Posterior vena cava (tissue), 2 donors: ENCODE data around the gene PIP4K2A. TPM values are rescaled to one million over a fixed set of nuclear protein-coding genes. Genes with fewer than 3 reads are reported as not detected.

Experiments used
- DNase-seq: peaks from one replicate; pipeline ENCODE4 v3.0.0-alpha.2; 2020; ENCODE audit warnings: low spot score
- intact Hi-C, 2 donors: fragments of 100-400 bp; cut with DNase I; formaldehyde crosslinking; loops; one replicate each; pipeline versions ENCODE4 v1.14.1 to v1.14.2; 2022 to 2023
- total RNA-seq, 2 donors: library from RNA; stranded (reverse); fragmentation: NEBNext Ultra II Directional; extraction: Animal tissue kit (Norgen Biotek cat#: 25700); gene quantifications; one replicate each; pipeline ENCODE4 v1.2.1, GENCODE V29; 2021
- donor health status: DM: yes; HTN: yes; CAD: no.
- donor health status: DM: yes; HTN: yes; CAD: no.

The PIP4K2A gene
- total RNA-seq, 2 donors from 2014 or later = 64.6 to 77.6 TPM

DNA sequence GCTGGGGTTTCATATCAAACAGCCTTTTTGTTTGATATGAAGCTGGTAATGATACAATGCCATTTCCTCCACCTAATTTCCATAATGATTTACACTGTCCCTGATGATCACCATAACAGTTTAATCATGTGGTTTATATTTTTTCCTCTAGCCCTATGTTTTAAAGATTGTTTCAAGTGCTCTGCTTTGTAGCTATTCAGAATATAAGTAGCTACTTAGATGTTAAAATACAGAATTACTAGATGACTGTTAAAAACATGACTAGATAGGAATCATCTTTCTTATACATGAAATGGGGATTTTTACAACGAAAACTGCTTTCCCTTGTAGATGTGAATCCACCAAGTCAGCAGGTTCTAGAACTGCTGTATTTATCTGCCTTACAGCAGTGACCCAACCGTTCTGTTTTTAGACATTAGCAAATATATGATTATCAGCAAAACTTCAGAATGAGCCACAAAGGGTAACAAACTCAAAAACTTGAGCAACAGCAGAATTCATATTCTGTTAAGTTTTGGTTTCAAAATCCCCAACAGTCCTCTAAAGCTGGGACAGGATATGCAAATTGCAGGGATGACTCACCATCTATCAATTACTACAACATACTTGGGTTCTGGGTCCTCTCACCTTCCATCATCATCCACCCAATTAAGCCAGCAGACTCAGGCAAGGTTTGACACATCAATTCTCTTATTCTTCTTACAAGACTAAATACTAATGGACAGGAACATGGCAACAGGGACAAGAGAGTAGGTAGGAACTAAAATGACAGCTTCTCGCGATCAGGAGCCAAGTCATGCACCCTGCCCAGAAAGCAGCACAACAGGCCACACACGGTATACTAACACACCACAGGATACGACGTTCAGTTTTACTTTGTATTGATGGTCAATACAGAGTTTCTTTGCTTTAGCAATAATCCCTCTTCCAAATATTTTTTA lies 83.9 kb downstream of the PIP4K2A start:
- intact Hi-C loops = no loop called here
- DNase-seq = no peak

DNA sequence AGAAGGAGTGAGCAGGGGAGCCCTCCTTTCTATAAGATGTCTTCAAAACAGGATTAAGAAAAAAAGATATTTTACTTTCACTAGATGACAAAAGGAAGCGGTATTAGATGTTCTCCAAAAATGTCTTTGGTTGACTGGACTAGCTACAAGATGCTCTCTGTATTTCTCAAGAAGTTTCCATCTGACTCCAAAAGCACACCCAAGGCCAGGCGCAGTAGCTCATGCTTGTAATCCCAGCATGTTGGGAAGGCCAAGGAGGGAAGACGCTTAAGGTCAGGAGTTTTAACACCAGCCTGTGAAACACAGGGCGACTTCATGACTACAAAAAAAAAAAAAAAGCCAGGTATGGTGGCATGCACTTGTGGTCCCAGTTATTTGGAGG lies 84.5 kb downstream of the PIP4K2A start:
- no peak for DNase-seq
- intact Hi-C loops = no loop called here

DNA sequence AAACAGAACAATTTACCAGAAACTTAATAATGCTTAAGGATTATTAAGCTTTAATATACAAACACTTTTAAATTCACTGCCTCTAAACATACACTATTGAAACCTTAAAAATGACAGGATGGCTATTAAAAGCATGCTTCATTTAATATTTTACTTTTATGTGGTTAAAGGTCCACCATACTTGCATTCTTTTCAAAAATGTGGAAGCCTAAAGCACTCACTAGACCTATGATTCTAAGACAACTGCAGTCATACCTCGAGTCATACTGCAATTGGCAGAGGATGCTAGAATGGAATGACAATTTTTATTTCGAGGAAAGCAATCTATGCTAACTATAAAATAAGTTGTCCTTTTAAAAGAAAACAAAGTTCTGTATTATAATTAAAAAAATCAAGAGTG lies 85.3 kb downstream of the PIP4K2A start:
- intact Hi-C loops = no loop called here
- no peak for DNase-seq

DNA sequence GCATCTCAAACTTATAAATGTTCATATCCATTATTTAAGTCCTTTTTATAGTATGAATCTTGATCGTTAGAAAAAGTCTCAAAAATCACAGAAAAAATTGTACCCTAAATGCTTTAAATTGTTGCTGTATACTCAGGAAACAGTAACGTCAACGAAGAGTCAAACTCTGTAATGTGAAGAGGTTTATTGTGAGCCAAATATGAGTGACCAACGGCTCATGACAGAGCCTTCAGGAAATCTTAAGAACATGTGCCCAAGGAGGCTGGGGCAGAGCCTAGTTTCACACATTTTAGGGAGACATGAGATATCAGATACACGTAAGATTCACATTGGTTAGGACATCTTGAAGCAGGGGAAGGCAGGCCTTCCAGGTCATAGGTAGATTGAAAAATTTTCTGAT lies 86.1 kb downstream of the PIP4K2A start:
- intact Hi-C loops = no loop called here
- DNase-seq = no peak

GRCh38 chr10:22626784-22627183 lies 87.6 kb downstream of the PIP4K2A start:
- intact Hi-C loops = no loop called here
- DNase-seq = no peak

GRCh38 chr10:22625516-22626290 lies 88.7 kb downstream of the PIP4K2A start:
- intact Hi-C loops = no loop called here
- DNase-seq = no peak

- intact Hi-C loops = no loop called here
- DNase-seq = no peak
Observed at GRCh38 chr10:22624287-22624738, 90.1 kb downstream of the PIP4K2A start.

- intact Hi-C loops = no loop called here
- no peak for DNase-seq
Observed at GRCh38 chr10:22623633-22624253, 90.6 kb downstream of the PIP4K2A start.

DNA sequence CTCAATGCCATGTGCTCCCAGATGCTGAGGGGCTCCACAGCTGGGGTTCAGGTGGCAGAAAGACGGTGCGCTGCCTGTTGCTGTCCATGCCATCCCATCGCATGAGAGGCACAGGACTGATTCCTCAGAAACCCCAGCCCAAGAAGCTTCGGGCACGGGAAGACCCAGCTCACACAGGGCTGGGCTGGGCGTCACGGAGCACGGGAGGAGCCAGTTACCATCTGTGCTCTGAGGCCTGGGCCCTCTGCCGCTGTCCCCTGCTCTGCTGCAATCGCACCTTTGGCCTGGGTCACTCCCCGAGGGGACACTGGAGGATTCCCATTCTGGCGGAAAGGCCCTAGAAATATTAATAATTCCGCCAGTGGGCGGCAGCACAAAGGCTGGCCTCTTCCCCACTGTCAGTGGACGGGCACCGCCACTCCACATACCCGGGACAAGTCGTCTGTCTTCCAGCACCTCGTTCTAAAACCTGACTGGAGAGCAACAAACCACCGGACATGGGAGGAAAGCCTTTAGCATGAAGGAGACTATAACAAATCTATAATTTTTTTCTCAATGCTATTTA lies 92.1 kb downstream of the PIP4K2A start:
- DNase-seq = no peak
- intact Hi-C loops = no loop called here

DNA sequence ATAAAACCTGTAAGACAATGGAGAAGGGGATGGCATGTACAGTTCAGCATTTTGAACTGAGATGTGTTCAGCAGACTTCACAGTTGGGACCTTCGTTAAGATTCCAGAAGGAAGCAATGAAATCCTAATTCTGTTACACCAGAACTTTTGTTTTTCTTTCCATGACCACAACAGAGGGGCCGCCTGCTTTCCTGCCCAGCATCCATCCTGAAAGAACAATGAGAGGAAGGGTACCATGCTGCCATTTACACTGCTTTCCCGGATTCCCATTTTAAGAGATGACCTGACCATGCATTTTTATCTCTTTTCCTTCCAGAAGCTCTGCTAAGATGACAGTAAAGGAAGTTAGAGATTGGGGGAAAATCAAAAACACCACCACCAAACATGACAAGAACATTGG lies 92.7 kb downstream of the PIP4K2A start:
- intact Hi-C loops = no loop called here
- no peak for DNase-seq

GRCh38 chr10:22620929-22621328 lies 93.4 kb downstream of the PIP4K2A start:
- intact Hi-C loops = no loop called here

DNA sequence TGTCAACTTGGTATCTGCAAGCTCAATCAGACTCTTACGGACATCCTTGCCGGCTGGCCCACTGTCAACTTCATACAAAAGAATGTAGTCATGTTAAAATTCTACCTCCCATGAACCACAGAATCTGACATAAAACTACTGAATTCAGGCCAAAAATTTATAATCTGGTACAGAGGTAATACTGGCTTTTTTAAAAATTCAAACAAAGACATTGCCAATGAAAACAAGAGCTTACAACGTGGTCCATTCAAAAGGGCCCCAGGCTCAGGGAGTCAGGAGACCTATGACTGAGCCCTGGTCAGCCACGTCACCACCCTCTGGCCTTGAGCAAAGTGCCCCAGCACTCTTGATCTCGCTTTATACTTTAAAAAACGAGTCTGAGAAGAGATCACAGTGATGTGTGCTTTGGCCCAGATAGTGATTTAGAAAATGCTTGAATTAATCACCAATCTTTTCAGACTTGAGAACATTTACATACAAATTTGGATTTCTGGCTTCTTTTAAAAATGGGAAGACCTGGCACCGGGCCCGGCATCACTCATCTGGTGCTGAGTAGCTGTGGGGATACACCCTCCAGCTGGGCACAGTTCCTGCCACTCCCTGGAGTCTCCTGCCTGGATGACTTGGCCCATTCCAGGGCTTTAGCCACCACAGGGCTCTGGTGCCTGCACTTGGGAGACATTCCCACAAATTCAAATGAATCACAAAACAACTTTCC lies 94.1 kb downstream of the PIP4K2A start:
- peak; percentile 95 for DNase-seq
- intact Hi-C loops = no loop called here

More at GRCh38 chr10:22620929-22621328, 93.4 kb downstream of the PIP4K2A start:
- DNase-seq = no peak

DNA sequence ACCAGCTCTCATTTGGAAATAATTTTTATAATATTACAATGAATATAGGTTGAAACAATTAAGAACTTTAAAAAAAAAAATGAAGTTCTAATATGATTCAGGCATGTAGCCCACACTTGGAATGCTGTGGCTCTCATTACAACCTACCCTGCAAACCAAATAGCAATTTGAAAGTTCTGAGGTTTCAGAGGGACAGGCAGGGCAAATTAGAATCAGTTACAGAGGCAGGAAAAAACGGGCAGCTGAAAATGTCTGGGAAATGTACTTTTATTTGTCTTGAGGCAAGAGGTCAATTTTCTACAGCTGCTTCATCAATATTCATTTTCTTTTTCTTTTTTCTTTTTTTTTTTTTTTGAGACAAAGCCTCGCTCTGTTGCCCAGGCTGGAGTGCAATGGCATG lies 95.3 kb downstream of the PIP4K2A start:
- no peak for DNase-seq
- intact Hi-C loops = no loop called here

DNA sequence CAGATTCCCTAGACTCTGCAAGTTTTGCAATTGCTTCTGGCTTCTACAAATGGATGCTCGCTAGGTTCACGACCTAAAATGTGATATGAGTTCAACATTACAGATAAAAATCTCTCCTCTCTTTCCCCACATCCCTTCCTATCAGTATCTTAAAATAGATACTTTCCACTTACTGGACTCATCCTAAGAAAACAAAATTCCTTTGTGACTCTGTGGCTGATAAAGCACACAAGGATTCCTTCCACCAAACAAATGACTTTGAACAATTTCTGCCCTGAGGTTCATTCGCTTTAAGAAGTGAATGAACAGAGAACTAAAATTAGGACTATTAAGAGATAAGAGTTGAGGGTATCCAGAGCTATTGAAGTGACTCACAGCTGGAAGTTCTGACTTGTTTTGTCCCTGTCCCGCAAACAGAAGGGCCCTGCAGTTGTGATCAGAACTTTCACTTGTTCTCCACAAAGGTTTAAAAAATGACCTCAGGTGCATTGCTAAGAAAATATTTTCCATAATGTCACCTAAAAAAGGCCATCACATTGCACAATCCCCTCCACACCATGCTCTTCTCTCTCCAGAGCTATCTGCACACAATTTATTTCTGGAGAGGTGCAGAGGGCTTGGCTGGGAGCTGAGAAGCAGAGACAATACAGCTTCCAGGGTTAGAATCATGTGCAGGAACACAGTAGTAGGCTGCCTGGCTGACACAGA lies 96.1 kb downstream of the PIP4K2A start:
- intact Hi-C loops = no loop called here
- DNase-seq = no peak

GRCh38 chr10:22617516-22617915 lies 96.9 kb downstream of the PIP4K2A start:
- intact Hi-C loops = no loop called here

GRCh38 chr10:22617051-22617450 lies 97.3 kb downstream of the PIP4K2A start:
- no peak for DNase-seq
- intact Hi-C loops = no loop called here

More at GRCh38 chr10:22617516-22617915, 96.9 kb downstream of the PIP4K2A start:
- no peak for DNase-seq

- intact Hi-C loops = no loop called here
- no peak for DNase-seq
Observed at GRCh38 chr10:22615819-22616499, 98.4 kb downstream of the PIP4K2A start.

DNA sequence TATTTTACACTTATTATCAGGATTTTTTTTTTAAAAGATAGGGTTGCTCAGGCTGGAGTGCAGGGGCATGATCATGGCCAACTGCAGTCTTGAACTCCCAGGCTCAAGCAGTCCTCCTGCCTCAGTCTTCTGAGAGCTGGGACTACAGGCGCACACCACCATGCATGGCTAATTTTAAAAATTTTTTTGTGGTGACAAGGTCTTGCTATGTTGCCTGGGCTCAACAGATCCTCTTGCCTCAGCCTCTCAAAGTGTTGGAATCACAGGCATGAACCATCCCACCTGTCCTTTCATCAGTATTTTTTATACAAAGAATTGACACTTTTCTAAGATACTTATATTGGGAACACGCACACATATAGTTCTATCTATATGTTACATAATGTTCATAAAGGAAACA lies 99.3 kb downstream of the PIP4K2A start:
- DNase-seq = no peak
- intact Hi-C loops = no loop called here
